Measurements from ENCODE around the gene NUTM2F.
"Not testable (repeated sequence)": the region's sequence is repeated elsewhere in the genome, so short reads cannot be mapped to it uniquely, and the experiment has no call there.

The NUTM2F gene, protein sequence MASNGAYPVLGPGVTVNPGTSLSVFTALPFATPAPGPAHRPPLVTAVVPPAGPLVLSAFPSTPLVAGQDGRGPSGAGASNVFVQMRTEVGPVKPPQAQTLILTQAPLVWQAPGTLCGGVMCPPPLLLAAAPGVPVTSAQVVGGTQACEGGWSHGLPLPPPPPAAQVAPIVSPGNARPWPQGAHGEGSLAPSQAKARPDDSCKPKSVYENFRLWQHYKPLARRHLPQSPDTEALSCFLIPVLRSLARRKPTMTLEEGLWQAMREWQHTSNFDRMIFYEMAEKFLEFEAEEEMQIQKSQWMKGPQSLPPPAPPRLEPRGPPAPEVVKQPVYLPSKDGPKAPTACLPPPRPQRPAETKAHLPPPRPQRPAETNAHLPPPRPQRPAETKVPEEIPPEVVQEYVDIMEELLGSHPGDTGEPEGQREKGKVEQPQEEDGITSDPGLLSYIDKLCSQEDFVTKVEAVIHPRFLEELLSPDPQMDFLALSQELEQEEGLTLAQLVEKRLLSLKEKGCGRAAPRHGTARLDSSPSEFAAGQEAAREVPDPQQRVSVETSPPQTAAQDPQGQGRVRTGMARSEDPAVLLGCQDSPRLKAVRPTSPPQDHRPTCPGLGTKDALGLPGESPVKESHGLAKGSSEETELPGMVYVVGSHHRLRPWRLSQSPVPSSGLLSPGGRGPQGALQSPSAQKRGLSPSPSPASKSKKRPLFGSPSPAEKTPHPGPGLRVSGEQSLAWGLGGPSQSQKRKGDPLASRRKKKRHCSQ

GRCh38 chr9:94328544-94328943 is at the start of gene NUTM2F:
TSS of gene NUTM2F (minus strand) at chr9:94328644. CDS start at chr9:94328623, 21 bp downstream.
- FAIRE-seq: not testable (repeated sequence)

DNA sequence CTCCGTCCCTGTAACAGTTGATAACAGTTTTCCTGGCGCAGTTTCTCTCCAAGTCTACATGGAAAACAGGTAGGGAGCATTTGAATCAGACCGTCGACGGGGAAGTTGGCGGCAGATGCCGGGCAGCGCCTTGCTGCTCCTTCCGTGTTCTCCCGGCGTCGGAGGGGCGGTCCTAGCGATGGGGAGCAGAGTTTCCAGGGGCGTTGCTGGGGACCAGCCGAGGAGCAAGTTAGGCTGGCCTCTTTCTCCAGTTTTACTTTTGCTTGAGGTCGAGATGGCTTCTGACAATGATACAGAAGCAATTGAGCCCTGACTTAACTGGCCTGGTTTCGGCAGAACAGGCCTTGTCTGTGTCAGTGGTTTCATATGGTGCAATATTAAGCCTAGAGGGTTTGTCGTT is 46.8 kb upstream of the NUTM2F start:
- FAIRE-seq: not testable (repeated sequence)

- FAIRE-seq: peak; percentile 90
Measured at GRCh38 chr9:94374176-94375056, 46.0 kb upstream of the NUTM2F start.

DNA sequence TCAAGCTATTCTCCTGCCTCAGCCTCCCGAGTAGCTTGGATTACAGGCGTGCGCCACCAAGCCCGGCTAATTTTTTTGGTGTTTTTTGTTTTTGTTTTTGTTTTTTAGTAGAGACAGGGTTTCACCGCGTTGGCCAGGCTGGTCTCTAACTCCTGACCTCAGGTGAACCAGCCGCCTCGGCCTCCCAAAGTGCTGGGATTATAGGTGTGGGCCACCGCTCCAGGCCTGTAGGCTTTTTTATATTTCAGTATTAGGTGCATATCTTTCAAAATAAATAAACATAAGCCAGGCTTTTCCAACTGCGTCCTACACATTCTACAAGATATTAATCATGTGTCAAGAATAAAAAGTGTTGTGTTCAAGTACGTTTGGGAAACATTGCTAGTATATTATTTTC is 45.3 kb upstream of the NUTM2F start:
- FAIRE-seq: not testable (repeated sequence)

GRCh38 chr9:94370266-94370665 is 41.8 kb upstream of the NUTM2F start:
- FAIRE-seq: not testable (repeated sequence)

- not testable (repeated sequence) for FAIRE-seq
Measured at GRCh38 chr9:94364093-94364614, 35.7 kb upstream of the NUTM2F start.

DNA sequence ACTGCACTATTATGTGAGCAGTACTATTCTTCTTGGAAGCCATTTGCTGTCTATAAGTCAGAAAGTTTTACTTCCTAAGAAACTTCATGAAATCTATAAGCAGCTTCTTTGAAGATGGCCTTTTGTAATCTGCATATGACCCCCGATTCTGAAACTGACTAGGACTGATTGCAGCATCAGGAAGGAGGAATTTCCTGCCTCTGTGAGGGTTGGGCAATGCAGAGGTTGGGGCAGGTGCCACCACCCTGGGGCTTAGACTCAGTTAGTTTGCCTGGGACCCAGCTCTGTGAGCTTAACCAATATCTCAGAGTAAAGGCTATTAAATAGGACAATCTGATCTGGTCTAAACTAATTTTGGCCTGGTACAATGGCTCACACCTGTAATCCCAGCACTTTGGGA is 28.7 kb upstream of the NUTM2F start:
- FAIRE-seq: not testable (repeated sequence)

- not testable (repeated sequence) for FAIRE-seq
Measured at GRCh38 chr9:94351901-94352723, 23.7 kb upstream of the NUTM2F start.

DNA sequence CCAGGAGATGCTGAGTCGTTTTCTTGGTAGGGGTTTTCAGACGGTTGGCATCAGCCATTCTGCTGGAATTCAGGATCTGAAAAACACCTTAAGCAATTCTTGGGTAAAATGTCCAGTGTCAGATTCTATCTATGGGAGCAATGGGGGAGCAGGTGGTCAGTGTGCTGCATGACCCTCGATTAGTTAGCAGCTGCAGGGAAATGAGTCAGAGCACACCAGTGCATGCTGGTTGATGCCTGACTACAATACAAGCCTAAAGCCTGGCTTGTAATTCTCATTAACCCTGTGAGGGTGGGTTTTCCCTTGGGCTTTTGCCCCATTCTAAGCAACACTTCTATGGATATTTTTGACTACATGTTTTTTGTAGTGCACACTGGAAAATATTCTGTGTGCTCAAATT is 20.3 kb upstream of the NUTM2F start:
- not testable (repeated sequence) for FAIRE-seq

DNA sequence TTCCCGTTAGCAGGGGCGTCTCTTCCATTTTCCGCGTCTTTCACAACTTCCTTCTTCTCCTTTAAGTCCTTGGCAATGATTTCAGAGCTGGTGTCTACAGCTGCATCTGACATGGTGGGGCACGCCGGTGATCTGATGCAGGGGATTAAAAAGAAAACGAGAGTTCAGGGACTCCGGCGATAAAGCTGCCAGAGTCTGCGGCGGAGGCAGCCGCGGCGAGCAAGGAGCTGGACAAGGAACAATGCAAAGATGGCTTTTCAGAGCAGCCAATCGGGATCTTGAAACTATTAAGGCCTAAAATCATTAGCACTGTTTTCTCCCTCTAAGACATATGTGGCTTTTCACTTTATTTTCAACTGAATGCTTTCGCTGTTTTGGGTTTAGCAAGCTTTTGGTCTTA is 19.0 kb upstream of the NUTM2F start:
- FAIRE-seq: not testable (repeated sequence)

- not testable (repeated sequence) for FAIRE-seq
Measured at GRCh38 chr9:94341703-94342102, 13.3 kb upstream of the NUTM2F start.

- not testable (repeated sequence) for FAIRE-seq
Measured at GRCh38 chr9:94340750-94341149, 12.3 kb upstream of the NUTM2F start.

- not testable (repeated sequence) for FAIRE-seq
Measured at GRCh38 chr9:94339657-94340056, 11.2 kb upstream of the NUTM2F start.

DNA sequence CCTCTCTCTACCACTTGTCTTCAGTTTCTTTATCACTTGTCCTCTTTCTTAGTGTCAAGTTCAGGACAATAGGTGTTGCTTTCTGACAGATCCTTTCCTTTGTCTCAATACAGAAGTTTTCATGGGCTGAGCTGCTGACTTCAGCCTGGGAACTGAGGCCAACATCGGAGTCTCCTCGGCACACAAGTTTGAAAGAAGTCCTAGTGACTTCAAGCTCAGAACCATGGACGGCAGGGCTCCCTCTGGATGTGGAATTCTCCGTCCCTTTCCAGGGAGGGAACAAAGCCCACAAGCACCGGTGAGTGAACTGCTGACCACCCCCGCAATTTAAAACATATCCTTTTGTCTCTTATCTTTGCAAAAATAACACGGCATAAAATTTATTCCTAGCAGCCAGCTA is 10.3 kb upstream of the NUTM2F start:
- FAIRE-seq: not testable (repeated sequence)

GRCh38 chr9:94336445-94336844 is 8.0 kb upstream of the NUTM2F start:
- not testable (repeated sequence) for FAIRE-seq

DNA sequence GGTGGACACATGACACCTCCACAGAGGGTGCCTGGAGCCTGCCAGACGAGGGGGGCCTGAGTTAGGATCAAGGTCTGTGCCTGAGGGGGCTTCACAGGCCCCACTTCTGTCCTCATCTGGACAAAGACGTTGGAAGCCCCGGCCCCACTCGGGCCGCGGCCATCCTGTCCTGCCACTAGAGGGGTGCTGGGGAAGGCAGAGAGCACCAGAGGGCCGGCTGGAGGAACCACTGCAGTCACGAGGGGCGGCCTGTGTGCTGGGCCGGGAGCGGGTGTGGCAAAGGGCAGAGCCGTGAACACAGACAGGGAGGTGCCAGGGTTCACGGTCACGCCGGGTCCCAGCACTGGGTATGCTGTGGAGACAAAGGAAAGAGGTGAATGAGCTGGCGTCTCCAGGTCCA is 2.9 kb downstream of the NUTM2F start:
- not testable (repeated sequence) for FAIRE-seq

DNA sequence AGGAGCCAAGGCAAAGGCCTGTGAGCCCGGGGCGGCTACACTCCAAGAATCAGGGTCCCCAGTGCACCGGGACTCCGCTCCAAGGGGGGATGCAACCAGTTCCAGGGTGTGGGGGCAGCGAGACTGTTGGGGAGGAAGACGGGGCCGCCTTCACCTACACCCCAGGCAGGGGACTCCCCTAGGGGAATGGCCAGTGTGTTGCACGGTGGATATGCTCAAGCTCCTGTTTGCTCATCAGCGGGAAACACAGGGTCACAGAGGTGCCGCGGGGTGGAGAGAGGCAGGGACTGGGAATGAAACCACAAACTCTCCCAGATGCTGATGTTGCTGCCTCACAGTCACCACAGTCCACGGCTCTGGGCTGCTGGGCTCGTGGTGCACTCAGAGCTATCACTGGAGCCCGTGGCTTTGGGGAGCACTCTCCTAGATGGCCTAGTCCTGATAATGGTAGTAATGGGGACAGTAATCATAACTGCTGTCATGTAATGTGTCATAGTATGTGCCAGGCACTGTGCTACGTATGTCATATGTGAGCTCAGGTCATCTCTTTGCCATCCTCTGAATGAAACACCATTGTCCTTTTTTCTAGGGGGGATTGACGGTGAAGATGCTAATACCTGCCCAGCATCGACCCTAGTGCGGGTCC is 5.2 kb downstream of the NUTM2F start:
- not testable (repeated sequence) for FAIRE-seq

DNA sequence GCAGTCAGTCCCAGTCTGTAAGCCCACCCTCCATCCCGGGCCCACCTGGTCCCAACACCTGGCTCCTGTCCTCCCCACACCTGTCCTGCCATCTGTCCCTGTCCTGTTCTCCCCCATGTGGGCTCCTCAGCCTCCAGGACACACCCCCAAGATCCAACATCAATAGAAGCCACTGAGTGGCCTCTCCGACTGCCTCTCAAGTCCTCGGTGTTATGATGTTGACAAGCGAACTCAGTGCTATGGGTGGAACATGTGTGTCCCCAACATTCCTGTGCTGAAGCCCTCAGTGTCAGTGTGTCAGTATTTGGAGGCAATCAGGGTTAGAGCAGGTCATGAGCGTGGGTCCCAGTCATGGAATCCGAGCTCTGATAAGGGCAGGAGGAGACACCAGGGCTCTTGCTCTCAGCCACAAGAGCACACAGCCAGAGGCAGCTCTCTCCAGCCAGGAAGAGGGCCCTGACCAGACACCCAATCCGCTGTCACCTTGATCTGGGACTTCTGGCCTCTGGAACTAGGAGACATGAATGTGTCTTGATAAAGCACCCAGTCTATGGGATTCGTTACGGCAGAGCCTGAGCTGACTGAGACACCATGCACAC is 6.0 kb downstream of the NUTM2F start:
- not testable (repeated sequence) for FAIRE-seq

DNA sequence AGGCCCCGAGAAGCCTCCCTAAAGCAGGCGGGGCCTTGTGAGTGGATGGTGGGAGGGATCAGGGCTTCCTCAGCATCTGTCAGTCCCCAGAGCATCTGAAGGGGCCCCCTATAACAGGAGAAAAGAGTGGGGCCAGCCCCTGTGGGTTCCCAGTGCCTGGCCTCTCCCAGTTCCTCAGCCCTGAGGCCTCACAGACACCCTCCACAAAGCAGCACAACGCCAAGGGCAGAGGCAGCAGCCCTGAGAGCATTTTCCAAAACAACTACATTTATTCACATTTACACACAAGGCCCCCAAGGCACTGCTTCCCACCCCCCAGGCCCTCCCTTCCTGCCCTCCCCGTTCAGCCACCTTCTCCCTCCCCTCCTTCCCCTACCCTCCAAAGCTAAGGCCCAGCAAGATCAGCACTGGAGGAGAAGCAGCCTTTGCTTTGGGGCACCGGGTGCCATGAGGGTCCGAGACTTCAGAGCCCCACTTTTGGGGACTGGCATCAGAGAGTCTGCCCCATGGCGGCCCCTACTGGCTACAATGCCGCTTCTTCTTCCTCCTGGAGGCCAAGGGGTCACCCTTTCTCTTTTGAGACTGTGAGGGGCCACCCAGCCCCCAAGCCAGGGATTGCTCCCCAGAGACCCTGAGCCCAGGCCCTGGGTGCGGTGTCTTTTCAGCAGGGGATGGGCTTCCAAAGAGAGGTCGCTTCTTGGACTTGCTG is 10.3 kb downstream of the NUTM2F start:
- not testable (repeated sequence) for FAIRE-seq

DNA sequence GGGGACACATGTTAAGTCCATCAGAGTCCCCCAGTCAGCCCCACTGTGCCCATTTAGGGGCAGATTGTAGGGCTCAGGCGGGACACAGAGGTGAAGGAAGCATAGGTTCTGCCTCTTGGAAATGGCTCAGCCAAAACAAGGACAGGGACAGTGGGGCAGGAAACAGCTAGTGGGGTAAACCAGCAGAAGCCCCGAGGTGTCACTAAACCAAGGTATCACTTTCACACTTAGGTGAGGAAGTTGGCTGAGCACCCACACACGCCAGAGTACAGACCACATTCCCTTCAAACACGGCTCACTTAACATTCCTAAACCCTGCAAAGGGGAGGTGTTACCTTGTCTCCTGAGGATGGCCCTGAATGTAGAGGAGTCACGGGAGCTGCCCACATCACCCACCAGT is 12.2 kb downstream of the NUTM2F start:
- FAIRE-seq: not testable (repeated sequence)
